HG02970 (cell line): ENCODE results near the gene FTO.

ENCODE experiments used
- ATAC-seq: cut with Tn5 transposase; IDR thresholded peaks from one replicate; pipeline ENCODE4 v1.9.1; 2021; ENCODE audit warnings: mild to moderate bottlenecking, moderate library complexity, moderate number of reproducible peaks; ENCODE audit not compliant: unreplicated experiment, low FRiP score

FTO gene

DNA sequence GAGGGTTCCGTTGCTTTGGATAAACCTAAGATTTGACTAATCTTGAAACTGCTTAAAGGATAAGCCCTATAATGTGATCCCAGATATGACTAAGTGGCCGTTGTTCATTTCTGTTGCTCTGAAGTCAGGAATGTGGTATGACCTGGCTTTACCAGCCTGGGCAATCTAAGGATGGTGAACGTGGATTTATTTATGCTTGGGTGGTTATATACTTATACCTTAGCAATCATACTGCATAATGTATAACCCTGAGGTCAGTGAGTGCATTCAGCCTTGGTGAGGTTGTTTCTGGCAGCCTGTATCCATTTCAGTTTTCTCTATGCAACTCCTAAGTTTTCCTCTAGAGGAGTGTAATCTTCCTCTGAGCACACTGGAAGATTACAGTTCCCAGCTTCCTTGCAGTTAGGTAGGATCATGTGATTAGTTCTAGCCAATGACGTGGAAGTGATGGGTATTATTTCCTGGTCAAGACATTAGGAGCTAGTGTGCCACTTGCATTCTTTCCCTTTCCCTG, 41.9 kb downstream of the FTO start:
- ATAC-seq, result no peak

DNA sequence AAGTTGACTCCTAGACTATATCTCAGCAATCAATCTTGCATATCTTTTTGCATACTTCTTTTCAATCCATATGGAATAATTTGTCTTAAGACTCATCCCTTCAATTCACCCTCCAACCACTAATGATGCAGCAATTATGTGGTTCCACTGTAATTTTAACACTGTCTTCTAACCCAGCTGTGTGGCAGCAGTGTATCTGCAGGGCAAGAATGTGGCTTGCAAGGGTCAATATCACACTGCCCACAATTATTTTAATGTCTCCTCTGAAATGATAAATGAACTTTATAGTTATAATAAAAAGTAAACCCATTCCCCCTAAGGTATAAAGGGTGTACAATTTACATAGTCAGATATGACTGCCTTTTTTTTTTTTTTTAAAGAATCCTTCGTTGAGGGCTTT, 48.6 kb downstream of the FTO start:
- ATAC-seq, result no peak

DNA sequence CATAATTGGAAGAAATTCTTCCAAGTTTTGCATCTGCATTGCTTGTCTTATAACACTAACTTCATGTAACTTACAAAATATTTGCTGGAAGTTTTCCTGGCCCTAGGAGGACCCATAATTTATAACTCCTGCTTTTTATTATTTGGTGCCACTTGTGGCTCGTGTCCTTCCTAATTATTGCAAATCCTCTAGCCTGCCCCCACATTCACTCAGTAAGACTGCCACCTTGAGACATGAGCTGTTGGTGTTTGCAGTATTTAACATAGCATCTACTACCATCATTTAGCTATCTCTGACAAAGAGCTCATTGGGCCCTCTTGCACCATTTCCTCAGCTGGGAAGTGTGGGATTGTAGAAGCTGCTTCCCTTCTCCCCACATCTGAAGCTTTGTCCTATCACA, 49.5 kb downstream of the FTO start:
- no peak for ATAC-seq

DNA sequence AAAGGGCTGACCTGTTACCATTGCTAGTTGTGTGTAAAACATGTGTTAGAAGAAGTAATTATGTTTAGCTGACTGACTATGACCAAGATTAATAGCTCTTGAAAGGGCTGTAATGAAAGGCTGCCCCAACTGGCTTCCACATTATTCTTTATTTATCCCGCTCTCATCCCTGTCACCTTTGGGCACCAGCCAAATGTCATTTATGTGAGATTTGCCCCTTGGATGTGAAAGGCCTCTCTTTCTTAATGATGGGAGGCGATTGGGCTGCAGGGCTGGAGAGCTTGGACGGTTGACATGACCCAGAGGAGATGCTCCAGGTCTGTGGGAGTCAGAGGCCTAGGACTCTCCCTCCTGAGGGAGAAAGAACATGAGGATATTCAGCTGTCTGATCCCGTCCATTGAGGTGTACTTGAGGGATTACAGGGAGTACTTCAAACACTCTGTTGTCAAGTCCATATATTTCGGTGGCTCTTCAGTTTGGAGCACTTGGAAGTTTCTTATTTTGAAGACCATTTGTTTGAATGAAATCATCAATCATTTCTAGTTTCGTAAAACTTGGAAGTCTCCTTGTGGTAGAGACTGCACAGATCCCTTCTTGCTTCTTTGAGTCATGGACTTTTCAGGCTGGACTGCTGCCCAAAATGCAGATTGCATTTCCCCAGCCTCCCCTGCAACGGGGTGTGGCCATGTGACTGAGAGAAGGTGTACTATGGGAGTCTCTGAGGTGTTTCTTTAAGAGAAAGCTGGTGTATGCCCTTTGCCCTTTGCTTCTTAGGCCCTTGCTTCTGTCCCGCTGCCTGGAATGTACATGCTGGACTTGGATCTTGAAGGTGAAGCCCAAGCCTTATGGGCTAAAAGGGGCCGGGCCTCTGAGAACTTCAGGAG, 51.3 kb downstream of the FTO start:
- no peak for ATAC-seq

DNA sequence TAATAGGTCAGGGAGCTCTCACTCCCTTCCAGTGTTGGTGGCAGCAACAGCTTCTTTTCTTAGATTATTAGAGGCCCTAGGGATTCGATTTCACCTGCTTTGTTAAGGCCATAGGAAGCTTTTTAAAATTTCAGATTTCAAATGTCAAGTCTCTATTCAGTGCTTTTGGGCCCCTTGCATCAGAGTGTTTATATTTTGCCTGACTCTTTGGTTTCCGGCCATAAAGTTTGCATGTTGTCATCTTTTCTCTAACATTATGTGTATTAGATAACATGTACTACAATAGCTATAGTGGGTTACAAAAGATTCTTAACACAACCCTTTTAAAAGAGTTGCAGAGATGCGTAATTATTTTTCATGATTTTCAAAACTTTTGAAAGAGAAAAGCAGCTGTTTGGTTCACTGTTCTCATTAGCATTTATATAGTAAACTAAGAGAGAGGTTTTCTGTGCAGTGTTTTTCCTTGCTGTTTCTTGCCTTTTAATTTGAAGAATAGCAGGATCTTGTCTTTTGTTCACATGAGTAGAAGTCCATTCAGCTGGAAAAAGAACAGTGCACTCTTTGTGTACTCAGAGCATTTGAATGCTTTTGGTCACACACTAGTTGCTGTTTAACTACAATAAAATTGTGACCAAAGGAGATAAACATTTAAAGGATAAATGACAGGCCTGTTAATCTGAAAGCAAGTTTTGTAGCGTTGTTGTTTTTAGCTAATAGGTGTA, 52.5 kb downstream of the FTO start:
- no peak for ATAC-seq

DNA sequence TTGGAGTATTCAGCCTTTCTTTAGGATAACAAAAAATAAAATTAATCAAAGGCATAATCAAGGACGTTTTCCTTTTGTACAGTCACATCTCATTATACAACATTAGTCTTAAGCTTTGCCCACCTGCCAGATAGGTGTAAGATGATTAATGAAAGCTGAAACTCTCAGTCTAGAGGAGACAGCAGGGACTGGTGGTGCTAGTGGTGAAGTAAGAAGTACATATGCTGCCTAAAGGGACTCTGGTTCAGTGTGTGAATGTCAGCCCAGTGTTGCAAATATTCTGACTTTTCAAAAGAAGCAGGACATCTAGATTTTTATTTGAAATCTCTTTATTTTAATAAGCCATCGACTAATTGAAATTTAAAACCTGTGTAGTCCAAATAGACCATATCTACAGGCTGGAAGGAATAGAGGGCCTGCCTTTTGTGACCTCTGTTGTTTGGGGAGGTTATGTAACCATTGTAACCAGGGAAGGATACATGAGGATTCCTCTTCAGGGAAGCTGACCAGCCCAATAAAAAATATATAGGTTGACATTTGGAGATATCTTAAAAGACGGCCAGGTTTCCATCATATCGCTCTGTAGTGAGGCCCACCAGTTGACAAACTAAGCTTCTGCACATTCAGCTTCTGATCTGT, 54.1 kb downstream of the FTO start:
- no peak for ATAC-seq

DNA sequence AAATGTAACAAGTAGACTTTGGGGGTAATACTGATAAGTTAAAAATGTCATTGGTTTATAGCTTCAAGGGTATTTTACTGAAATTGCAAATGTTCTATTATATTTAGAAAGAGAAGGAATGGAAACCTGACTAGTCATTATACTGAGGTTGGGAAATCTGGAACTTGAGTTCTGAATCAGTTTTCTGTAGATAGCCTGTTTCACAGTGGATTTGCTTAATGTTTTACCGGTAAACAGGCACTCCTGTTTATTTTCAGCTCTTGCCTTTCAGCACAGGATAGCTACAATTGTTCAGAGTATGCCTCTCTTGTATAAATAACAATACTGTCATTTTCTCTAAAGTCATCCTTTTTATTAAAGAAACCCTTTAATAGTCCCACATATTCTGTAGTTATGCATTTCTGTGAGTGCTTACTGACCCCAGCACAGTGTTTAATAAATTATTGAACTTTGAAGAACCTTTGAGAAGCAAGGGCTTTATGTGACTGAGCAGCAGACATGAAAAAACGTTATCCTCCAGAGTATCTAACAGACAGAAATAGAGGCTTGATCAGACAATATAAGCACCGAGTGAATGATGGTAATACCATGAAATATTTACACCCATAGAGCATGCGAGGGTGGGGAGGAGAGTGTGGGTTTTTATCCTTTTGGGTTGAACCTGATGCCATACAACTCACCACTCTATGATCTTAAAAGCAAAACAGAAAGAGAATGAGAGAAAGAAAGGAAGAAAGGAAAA, 58.2 kb downstream of the FTO start:
- no peak for ATAC-seq

DNA sequence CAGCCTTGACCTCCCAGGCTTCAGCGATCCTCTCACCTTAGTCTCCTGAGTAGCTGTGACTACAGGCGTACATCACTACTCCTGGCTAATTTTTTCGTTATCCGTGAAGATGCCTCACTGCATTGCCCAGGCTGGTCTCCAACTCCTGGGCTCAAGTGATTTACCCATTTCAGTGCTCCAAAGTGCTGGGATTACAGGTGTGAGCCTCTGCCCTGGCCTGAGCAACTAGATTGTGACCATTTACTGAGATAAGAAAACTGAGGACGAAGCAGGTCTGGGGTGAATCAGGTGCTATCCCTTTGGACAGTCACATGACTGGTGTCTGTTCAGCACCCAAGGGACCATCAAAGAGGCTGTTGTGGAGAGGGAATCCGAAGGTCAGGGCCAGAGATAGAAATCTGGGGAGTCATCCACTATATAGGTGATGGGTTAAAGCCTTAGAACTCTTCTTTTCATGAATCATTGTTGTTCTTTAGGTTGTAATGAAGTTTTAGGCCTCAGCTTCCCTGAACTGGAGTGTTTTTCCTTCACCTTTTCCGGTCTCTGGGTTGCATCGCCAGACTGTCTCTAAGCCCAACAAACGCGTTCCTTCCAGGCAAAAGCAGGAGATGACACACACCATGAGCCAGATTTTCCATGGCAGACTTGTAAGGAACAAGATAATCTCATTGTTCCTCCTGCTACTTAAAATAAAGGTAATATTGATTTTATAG, 62.5 kb downstream of the FTO start:
- no peak for ATAC-seq

DNA sequence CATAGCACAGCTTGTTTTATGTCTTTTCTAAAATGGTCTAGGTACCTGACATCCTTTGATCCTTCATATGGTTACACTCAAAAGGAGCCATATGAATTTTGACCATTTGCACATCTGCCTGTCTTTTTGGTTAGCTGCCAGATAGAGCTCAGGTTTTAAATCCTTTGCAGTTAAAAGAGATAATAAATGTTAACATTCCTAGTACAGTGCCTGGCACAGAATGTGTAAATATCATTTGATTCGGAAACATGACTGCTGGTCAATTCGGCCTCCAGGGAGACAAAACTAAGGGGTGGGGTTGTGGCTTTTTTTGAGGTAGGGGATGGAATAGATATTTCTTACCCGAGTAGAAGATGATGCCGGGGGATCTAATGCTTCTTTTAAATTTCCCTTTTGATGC, 64.2 kb downstream of the FTO start:
- ATAC-seq, result no peak

DNA sequence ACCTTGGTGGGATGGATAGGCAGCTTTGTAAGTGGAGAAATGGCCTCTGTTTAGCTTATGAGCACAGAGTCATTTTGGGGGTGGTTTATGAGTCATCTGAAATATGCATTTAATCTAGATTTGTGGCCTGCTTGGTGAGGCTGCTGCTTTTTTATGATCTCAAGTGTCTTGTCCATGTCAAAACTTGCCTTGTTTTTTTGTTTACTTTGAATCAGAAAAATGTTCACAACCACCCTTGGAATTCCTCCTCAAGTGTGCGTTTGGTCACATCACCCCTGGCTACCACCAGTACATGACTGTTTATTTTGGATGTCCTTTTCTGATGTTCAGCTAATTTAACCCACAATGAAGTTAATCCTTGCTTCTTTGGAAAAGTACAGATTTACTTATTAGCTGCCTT, 64.6 kb downstream of the FTO start:
- no peak for ATAC-seq

DNA sequence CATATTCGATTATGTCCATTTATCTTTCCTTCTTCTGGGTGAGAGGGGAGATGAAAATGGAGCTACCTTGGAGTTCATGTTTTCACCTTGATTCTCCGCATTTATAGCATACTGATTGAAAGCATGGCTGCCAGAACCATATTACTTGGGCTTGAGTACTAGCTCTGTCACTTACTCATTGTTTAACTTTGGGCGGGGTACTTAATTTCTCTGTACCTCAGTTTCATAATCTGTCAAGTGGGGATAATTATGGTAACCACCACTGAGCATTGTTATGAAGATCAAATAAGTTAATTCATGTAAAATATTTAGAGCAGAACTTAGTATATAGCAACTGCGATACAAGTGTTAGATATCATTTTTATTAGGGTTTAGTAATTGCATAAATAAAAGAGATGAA, 65.2 kb downstream of the FTO start:
- no peak for ATAC-seq

DNA sequence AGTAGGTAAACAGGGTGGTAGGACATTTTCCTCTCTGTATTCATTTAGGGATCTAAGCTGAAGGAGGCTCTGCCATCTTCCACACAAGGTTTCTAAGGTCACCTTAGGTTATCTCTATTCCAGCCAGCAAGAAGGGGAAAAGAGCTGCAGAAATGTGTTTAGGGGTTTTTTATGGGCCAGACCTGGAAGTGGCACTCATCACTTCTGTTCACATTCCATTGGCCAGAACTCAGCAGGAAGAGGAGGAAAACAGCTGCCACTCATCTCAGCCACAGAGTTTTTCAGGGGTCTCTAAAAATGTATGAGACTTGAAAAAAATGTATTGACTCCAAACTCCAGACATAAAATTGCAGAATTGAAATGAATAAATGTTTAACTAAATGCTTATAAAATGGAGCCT, 65.8 kb downstream of the FTO start:
- ATAC-seq, result no peak

DNA sequence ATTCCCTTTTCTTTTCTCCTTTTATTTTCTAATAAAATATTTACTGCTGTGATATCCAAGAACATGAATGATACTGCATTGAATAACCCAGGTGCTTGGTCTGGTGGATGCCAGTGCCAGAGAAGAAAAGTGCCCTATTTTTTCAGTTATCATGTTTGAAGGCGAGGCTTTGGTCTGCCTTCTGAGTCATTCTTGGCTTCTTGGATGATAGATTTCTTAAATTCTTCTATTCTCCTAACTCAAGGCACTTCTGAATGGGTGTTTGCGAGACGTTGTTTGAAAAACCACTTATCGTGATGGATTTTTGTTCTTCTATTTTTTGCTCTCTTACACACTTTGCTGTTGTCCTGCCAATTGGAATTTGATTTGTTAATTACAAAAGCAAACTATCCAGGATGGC, 66.7 kb downstream of the FTO start:
- ATAC-seq, result no peak

DNA sequence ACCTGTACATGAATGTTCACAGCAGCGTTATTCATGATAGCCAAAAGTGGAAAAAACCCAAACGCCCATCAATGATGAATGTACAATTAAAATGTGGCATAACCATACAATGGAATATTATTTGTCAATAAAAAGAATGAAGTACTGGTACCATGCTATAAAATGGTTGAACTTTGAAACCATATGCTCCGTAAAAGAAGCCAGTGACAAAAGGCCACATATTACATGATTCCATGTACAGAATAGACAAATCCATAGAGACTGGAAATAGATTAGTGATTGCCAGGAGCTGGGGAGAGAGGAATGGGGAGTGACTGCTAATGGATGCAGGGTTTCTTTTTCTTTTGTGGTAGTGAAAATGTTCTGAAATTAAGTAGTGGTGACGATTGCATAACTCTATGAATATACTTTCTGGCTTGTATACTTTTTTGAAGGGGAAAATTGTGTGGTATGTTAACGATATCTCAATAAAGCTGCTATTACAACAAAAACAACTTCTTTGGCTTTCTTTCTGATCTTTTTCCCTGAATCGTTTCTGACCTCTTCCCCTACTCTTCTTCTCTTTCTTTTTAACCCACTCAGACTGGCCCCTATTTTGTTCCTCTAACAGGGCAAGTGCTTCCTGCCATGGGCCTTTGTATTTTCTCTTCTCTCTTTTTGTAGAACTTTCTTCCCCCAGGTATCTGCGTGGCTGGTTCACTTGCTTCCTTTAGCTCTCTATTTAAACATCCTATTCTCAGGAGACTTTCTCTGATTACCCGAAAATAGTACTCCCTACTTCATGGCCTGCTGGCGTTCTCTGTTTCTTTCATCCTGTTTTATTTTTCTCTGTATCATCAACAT, 67.9 kb downstream of the FTO start:
- ATAC-seq, result no peak

DNA sequence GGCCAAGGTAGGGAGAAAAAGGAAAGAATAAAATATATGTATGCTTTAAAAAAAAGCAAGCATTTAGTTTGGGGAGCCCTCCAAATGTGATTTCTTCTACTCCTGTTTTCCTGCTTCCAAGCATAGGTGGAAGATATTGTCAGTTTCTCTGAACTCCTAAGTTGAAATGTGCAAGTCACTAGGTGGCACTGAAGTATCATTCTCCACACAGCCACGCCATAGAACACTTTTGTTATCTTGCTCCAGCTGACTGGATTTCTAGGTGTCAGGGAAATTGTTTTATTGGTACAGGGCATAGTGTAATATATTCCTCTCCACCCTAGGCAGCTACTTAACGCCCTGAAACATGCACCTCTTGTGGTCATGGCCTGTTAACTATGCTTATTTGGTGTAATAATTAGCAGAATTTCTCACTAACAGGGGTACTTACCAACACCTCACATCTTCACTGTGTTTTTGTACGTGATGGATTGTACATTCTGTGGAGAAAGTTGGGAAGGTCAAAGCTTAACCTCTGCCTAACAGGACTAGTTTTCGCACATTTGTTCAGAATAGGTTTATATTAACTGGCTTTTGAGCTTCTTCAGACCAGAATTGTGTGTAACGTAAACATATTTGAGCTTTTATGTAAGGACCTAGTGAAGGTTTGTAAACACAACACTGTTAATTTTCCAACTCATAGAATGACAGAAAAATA, 69.3 kb downstream of the FTO start:
- no peak for ATAC-seq

DNA sequence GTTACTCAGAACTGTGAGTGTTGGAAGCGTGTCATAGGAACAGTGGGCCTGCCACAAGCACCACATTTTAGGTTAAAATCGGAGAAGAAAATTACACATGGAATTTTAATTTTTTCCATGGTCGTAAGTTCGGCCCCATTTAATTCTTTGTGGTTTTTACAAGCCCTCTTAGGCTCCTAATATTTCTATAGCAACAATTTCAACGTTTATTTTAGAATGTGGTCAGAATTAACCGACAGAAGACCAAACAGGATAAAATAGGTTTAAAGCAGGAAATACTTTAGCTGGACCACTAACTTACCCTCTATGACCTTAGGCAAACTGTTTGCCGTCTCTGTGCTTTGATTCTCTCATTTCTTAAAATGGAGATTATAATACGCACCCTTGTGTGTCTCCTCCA, 69.9 kb downstream of the FTO start:
- ATAC-seq, result no peak

DNA sequence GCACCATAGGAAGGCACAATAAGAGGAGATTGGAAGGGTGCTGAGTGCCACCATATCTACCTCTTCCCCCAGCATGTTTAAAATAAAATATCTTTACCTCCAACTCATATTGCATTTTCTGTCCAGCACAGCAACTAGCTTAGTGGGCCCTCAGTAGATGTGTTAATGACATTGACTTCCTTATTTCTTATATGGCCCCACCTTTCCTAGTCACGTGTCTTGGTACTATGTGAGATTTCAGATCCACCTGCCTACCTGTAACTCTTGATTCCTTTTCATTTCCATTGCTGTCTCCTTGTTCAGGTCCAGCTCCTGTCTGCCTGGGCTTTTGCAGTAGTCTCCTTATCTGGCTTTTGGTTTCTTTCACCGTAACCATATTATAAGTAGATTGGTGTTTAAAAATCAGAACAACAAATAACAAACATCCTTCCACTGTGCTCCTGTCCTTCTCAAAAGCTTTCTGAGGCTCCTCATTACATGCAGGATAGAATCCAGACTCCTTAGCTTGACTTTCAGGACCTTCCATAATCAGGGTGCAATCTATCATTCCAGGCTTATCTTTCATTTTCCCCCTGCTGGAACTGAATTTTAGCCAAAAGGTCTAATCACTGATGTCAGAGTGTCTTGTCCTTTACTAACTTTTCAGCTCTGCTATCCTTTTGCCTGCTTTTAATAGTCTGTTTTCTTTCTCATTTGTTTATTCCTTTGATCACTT, 71.3 kb downstream of the FTO start:
- no peak for ATAC-seq
